GM12892 (cell line): ENCODE data around the gene BORCS5.

Experiments used
- POLR2A ChIP-seq: IDR thresholded peaks from 2 replicates; pipeline ENCODE4 v1.6.1; 2011; ENCODE audit warnings: low read depth, low read length, control low read depth
- TAF1 ChIP-seq: IDR thresholded peaks from 2 replicates; pipeline ENCODE4 v1.6.1; 2011; ENCODE audit warnings: low read depth, mild to moderate bottlenecking, control low read depth, low read length, borderline replicate concordance

DNA sequence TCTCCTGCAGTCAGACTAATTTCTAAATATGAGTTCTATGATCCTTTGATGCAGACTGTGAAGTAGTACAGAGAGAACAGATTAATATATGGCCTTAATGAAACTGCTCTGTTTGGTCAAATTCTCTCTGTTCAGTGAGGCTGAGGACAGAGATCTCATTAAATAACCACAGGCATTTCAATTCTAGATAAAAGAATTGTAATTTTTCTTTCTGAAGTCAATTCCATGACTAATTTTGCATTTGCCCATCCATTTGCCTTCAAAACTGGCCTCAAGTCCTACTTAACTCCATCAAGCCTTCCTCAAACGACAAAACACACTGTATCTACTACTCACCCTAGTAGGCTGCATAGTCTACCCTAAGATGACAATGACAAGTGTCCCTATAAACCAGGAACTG is 138.7 kb downstream of the BORCS5 start:
- no peak for TF ChIP-seq POLR2A
- TF ChIP-seq TAF1, result no peak
